SJSA1 (cell line): ENCODE results near the gene NPC2. TPM values are rescaled to one million over a fixed set of nuclear protein-coding genes. Genes with fewer than 3 reads are reported as not detected.

Experiments used
- DNase-seq, 2 experiments: peaks; one replicate each; pipeline ENCODE4 v3.0.0-alpha.2; 2015 to 2020; ENCODE audit warnings: low spot score in 2 of 2, low read depth in 1 of 2
- H3K27ac ChIP-seq: fragments of 250-450 bp; sonication (Bioruptor Pico); 2 replicates; pipeline ENCODE4 v1.5.1; 2020; ENCODE audit warnings: mild to moderate bottlenecking, moderate library complexity
- H3K27me3 ChIP-seq: fragments of 250-450 bp; sonication (Bioruptor Pico); replicated peaks from 2 replicates; pipeline ENCODE4 v1.5.1; 2020; ENCODE audit warnings: mild to moderate bottlenecking, moderate library complexity
- H3K36me3 ChIP-seq: fragments of 250-450 bp; sonication (Bioruptor Pico); 2 replicates; pipeline ENCODE4 v1.5.1; 2020; ENCODE audit warnings: mild to moderate bottlenecking
- H3K4me1 ChIP-seq: fragments of 250-450 bp; sonication (Bioruptor Pico); replicated peaks from 2 replicates; pipeline ENCODE4 v1.6.1; 2021; ENCODE audit warnings: mild to moderate bottlenecking
- H3K4me3 ChIP-seq: fragments of 250-450 bp; sonication (Bioruptor Pico); 2 replicates; pipeline ENCODE4 v1.5.1; 2020; ENCODE audit warnings: mild to moderate bottlenecking
- H3K9me3 ChIP-seq: fragments of 250-450 bp; sonication (Bioruptor Pico); replicated peaks from 2 replicates; pipeline ENCODE4 v1.5.1; 2020; ENCODE audit warnings: mild to moderate bottlenecking
- total RNA-seq: library from RNA; depleted of rRNA; stranded (reverse); fragments of >200 nt; shearing (Covaris generic); gene quantifications from 2 replicates; pipeline ENCODE4 v1.2.3, GENCODE V29; 2014

Gene NPC2
- total RNA-seq, 1 experiment from 2014 or later, result 110 TPM

DNA sequence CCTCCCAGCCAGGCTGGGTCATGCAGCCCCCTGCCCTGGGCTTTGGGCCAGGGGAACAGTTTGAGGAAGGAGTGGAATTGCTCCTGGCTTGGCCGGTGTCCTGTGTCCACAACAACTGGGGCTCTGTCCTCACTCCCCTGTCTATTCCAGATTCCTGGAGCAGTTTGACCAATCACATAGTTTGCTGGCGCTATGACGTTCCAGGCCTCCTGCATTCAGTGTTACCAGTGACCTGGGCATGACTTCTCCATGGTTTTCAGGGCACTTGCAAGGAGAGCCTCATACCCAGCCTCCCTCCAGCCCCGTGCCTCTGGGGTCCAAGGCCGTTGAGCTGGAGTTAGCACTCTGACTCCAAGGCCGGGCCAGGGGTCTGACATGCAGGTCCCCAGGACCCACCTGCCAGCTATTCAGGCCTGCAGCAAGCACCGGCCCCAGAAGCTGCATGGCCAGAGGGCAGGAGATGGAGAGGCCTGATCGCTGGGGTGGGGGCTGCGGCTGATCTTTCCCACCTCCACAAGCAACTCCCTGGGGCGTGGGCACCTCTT, 34.7 kb upstream of the NPC2 start:
- Histone ChIP-seq H3K4me3 (no peak overlapping the region), H3K36me3 (no peaks in the 10 kb centered on the region), H3K27ac (no peak overlapping the region), H3K4me1 (peaks cover 5% of the 10 kb centered on the region), H3K27me3 (no peaks in the 10 kb centered on the region), H3K9me3 (no peaks in the 10 kb centered on the region)
- no peak for DNase-seq

DNA sequence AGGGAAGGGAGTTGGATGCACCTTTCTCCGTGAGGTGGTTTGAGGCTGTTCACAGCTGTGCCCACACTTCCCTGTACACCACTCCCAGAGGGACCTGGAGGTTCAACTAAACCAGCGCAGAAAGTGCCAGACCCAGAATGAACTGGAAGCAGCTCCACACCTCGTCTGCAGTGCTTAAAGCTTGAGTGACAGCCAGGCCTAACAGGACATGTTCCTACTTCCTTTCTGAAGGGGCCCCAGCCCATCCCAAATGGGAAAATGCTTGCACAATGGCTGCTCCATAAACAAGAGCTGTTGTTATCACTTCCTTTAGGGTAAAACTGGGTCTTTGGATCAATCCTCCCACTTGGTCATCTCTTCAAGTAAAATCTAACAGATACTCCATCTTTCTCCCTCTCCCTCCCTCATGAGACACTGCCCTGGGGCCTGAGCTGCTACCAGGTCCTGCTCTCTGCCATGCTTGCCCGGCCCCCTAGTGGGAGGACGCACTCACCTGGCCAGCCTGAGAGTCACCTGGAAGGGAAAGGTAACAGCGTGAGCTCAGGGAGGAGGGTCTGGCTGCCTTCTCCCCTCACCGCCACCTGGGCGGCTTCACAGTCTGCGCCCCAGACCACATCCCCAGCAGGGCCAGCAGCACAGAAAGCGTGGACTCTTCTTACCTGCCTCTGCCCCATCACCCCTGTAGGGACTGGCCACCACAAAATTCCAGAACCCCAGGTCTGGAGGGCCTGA, 33.9 kb upstream of the NPC2 start:
- Histone ChIP-seq H3K9me3 (no peaks in the 10 kb centered on the region), H3K4me3 (no peak overlapping the region), H3K36me3 (no peaks in the 10 kb centered on the region), H3K27ac (no peak overlapping the region), H3K27me3 (no peaks in the 10 kb centered on the region), H3K4me1 (peaks cover 5% of the 10 kb centered on the region)
- no peak for DNase-seq

DNA sequence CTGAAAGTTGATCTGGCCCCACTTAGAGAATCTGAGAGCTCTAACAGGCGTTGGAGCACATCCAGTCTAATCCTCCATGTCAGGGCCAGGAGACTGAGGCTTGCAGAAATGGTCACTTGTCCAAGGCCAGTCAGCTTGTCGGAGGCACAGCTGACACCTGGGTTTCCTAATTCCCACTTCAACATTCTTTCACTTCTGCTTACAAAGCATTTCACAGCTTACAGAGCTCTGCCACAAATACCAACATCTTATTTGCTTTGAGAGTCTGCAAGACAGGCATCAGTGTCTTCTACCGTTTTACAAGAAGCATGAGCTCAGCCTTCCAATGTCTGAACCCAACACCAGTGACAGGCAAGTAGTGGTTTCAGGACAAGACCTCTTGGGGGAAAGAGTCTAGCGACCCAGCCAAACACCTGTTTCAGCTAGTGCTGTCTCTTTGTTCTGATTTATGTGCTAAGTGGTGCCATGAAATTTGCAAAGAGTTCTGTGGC, 32.3 kb upstream of the NPC2 start:
- Histone ChIP-seq H3K36me3 (no peaks in the 10 kb centered on the region), H3K4me3 (no peak overlapping the region), H3K27me3 (no peaks in the 10 kb centered on the region), H3K4me1 (no peaks in the 10 kb centered on the region), H3K9me3 (no peaks in the 10 kb centered on the region), H3K27ac (no peak overlapping the region)
- no peak for DNase-seq

DNA sequence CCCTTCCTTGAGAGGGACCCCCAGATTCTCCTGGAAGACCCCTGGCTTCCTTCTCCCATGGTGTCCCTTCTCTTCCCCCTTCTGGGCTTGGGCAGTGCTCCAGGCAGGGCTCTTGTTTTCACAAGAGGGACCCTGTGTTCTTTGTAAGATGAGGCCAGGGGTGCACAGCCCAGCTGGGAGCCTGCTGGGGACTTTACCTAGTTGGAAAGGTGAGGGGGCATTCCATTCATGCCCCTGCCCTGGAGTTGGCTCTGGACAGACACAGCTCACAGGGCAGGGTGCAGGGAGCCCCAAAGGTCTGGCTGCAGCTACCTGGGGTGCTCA, 31.7 kb upstream of the NPC2 start:
- no peaks in the 10 kb centered on the region for H3K36me3 ChIP-seq
- H3K27me3 ChIP-seq, result no peaks in the 10 kb centered on the region
- no peak for DNase-seq
- no peak overlapping the region for H3K27ac ChIP-seq
- no peak overlapping the region for H3K4me3 ChIP-seq
- H3K9me3 ChIP-seq, result no peaks in the 10 kb centered on the region
- H3K4me1 ChIP-seq, result no peaks in the 10 kb centered on the region

DNA sequence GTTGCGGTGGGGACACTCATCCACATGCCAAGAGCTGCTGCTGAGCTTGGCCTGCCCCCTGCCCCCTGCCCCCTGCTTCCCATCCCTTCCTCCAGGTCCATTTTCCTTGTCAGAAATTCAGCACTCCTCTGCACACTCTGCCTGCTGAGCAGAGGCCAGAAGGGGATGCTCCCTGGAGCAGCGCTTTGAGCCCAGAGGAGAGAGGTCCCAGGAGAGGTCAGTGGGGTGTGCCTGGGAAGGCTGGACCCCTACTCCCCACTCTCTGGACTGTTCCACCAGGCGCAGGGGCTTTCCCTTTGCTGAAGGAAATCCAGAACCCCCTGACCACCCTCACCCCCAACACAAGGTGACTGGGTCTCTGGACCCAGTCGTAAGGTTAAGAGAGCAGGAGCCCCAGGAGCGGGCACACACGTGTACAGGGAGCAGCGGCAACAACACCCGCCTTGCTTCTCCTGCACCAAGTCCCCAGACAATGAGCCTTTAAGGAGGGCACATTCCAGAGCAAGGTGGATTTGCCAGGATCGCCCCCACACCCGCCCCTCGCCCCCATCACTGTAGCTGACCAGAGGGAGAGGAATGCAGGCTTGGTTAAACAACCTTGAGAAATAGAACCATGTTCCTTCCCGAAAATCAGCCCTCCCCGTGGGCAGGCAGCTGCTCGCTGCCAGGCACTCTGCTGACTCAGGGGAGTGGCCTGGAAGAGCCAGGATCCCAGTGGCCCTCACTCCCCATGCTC, 31.1 kb upstream of the NPC2 start:
- Histone ChIP-seq H3K36me3 (no peaks in the 10 kb centered on the region), H3K4me1 (no peaks in the 10 kb centered on the region), H3K9me3 (no peaks in the 10 kb centered on the region), H3K27ac (no peak overlapping the region), H3K27me3 (no peaks in the 10 kb centered on the region), H3K4me3 (no peak overlapping the region)
- DNase-seq, result no peak

DNA sequence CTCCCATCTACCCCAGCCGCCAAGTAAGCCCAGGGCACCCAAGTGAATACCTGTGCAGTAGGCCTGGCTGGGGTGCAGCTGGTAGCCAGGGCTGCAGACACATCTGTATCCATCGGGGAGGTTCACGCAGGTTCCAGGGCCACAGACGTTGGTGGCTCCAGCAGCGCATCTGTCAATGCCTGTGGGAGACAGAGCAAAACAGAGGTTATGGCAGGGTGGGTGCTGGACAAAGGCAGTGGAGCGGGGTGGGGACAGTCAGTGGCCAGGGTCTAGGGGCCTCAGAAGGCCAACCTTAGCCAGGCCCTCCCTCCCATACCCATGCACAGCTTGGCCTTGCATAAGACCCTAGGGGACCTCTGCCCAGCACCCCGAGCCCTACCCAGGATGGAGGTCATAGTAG, 29.6 kb upstream of the NPC2 start:
- no peaks in the 10 kb centered on the region for H3K4me1 ChIP-seq
- H3K36me3 ChIP-seq, result no peaks in the 10 kb centered on the region
- no peak for DNase-seq
- H3K27me3 ChIP-seq, result no peaks in the 10 kb centered on the region
- no peak overlapping the region for H3K4me3 ChIP-seq
- H3K27ac ChIP-seq, result no peak overlapping the region
- H3K9me3 ChIP-seq, result no peaks in the 10 kb centered on the region

DNA sequence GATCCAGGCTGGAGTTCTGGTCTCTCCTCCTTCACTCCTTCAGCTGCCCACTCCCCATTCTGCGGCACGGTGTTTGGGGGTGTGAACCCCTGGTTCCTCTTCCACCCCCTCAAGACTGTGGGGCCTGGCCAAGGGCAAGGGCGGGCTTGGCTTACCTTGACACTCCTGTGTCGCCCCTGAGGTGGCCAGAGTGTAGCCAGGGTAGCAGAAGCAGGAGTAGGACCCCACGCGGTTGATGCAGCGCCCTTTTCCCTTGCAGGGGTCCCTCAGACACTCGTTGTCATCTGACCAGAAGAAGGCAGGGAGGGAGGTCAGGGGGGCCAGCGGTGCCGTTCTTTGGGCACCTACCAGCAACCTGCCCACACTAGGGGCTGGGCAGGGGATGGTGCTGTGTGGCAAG, 28.7 kb upstream of the NPC2 start:
- Histone ChIP-seq H3K9me3 (no peaks in the 10 kb centered on the region), H3K27me3 (no peaks in the 10 kb centered on the region), H3K4me1 (peaks cover 5% of the 10 kb centered on the region), H3K27ac (no peak overlapping the region), H3K4me3 (no peak overlapping the region), H3K36me3 (no peaks in the 10 kb centered on the region)
- no peak for DNase-seq

DNA sequence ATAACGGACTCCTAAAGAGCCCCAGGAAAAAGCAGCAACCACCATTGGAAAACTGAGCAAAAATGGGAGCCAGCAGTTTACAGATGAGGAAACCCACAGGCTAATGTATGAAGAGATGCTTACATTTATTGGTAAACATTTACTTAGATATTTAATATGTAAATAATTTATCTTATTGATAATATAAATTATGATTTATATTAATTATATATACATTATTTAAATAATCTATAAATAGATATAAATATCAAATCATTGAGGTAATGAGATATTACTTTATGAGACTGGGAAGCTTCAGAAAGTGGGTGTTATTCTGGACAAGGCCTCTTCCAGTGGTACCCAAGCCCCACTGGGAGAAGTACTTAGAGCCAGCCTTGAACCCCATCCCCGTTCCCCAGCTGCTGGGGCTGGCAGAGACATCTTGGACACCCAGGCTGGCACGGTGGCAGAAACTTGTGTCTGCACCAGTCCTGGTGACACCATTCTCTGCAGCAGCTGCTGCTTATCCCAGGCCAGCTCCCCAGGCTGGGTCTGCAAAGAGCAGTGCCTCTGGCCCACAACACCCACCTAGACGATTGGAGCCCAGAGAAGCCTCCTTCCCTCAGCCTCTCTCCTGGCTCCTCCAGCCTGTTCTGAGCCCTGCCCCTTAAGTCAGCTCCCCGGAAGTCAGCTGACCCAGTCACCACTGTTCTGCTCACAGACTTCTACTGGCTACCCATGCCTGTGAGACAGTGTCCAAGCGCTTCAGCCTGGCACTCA, 26.4 kb upstream of the NPC2 start:
- Histone ChIP-seq H3K4me1 (peaks cover 12% of the 10 kb centered on the region), H3K27me3 (no peaks in the 10 kb centered on the region), H3K4me3 (no peak overlapping the region), H3K36me3 (no peaks in the 10 kb centered on the region), H3K27ac (no peak overlapping the region), H3K9me3 (no peaks in the 10 kb centered on the region)
- no peak for DNase-seq

DNA sequence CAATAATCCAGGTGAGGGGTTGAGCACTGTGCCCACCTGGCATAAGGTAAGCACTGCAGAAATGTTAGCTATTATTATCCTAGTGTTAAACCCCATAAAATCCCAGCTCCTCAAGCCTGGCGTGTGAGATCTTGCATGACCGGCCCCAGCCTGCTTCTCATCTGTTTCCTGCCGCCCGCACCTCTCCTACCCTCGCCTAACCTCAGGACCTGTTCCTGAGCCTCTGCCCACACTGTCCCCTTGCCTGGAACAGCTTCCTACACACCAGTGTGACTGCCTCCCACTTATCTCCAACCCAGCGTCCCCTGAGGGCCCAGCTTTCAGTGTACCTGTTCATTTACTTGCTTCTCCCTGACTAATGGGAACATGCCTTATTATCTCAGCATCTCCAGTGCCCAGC, 25.1 kb upstream of the NPC2 start:
- no peaks in the 10 kb centered on the region for H3K27me3 ChIP-seq
- no peak for DNase-seq
- H3K27ac ChIP-seq, result no peak overlapping the region
- H3K4me1 ChIP-seq, result peaks cover 19% of the 10 kb centered on the region
- H3K9me3 ChIP-seq, result no peaks in the 10 kb centered on the region
- H3K36me3 ChIP-seq, result no peaks in the 10 kb centered on the region
- H3K4me3 ChIP-seq, result no peak overlapping the region

DNA sequence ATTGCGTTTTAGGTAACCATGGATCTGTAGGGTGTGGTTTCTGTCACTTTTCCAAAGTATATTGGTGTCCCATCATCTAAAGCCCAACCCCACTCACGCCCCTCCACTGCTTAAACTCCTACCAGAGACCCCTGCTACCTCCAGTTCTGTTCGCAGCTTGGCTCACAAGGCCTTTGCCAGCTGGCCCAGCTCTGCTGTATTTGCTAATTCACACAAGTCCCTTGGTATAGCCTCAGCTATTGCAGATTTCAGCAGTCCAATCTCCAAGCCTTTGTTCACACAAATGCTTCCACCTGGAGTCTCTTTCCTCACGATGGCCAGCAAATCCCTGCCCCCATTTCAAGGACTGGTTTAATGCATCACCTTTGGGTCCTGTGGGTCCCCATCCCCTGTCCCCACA, 24.6 kb upstream of the NPC2 start:
- no peaks in the 10 kb centered on the region for H3K9me3 ChIP-seq
- peaks cover 19% of the 10 kb centered on the region for H3K4me1 ChIP-seq
- no peaks in the 10 kb centered on the region for H3K36me3 ChIP-seq
- H3K4me3 ChIP-seq, result no peak overlapping the region
- H3K27ac ChIP-seq, result no peak overlapping the region
- no peaks in the 10 kb centered on the region for H3K27me3 ChIP-seq
- no peak for DNase-seq

DNA sequence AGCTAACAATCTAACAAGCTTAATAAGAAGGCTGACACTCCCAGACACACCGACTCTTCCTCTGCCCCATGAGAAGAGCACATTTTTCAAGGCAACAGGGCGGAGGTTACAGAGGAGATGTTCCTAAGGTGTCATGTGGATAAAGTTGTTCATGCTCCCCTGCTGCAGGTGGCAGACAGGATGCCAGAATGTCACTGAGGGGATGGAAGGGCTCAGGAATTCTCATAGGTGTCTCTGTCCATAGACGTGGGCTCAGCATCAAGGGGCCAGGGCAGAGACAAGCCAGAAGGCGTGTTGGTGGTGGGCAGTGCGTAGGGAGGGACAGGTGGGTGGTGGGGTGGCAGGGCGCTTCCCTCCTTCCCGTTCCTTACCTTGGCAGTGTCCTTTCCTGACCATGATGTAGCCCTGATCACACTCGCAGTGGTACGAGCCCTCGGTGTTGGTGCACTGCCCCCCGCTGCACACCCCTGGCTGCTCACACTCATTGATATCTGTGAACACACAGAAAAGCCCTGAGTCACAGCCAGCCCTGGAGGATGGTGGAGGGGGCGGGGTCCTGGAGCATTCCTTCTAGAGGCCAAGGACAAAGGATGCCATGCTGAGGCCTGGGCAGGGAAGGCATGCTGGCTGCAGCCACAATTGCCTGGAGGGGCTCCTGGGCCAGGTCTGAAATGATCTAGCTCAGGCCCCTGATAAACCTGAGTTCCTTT, 23.5 kb upstream of the NPC2 start:
- DNase-seq, result peak in 1 of 2 experiments; percentile 64
- Histone ChIP-seq H3K36me3 (no peaks in the 10 kb centered on the region), H3K27ac (no peak overlapping the region), H3K9me3 (no peaks in the 10 kb centered on the region), H3K4me1 (peaks cover 22% of the 10 kb centered on the region), H3K27me3 (no peaks in the 10 kb centered on the region), H3K4me3 (no peak overlapping the region)

DNA sequence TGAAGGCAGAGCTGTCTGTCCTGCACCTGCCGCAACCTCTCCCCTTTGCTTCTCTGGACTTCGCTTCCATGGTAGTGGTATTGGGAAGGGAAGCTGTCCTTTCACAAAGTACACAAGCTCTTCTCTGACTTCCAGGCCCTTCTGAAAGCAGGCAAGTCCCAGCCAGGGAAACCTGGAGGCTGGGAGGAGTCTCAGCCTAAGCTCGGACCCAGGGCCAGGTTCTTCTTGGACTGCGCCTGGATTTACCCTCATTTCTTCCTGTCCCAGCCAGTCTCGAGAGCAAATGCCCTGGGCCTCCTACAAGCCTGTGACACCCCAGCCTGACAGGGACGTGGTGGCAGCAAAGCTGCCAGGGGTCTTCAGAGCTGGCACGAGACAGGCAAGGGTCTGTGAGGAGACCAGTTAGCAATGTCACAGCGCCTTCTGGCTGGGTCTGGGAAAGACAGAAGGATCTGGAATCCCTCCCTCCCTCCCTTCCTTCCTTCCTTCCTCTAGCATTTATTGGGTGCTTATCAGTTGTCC, 22.8 kb upstream of the NPC2 start:
- Histone ChIP-seq H3K9me3 (no peaks in the 10 kb centered on the region), H3K4me1 (peaks cover 22% of the 10 kb centered on the region), H3K36me3 (no peaks in the 10 kb centered on the region), H3K4me3 (no peak overlapping the region), H3K27me3 (no peaks in the 10 kb centered on the region), H3K27ac (no peak overlapping the region)
- no peak for DNase-seq

DNA sequence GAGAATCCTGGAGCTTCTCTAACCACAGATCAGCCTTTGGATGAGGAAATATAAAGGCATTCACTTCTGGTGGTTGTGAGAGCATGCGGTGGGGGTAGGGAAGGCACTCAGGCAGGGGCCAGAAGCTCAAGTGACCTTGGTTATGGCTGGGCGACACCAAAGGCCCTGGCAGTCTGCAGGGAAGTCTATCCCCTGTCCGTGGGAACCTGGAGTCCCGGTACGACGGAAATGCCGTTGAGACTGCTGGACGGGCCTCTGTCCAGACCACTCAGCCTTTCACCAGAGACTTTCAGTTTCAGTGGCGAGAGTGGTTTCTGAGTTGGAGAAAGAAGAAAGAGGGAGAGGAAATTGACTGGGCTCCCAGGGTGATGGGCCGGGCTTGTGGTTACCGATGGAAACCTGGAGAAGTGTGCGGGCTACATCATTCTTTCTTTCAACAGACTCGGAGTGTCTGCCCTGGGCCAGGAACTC, 21.4 kb upstream of the NPC2 start:
- peak; percentile 62 to 71 for DNase-seq
- H3K36me3 ChIP-seq, result no peaks in the 10 kb centered on the region
- peak overlapping the region; percentile 69 for H3K27ac ChIP-seq
- no peak overlapping the region for H3K4me3 ChIP-seq
- no peaks in the 10 kb centered on the region for H3K9me3 ChIP-seq
- no peaks in the 10 kb centered on the region for H3K27me3 ChIP-seq
- peaks cover 26% of the 10 kb centered on the region for H3K4me1 ChIP-seq
